ENCODE measurements around the gene ZNF587.
"Not testable (repeated sequence)": the region's sequence is repeated elsewhere in the genome, so short reads cannot be mapped to it uniquely, and the experiment has no call there.

ZNF587 gene

GRCh38 chr19:57887195-57887941 lies 37.7 kb downstream of the ZNF587 start:
- no peak for DNase-seq (ENCODE audit: low spot score)

DNA sequence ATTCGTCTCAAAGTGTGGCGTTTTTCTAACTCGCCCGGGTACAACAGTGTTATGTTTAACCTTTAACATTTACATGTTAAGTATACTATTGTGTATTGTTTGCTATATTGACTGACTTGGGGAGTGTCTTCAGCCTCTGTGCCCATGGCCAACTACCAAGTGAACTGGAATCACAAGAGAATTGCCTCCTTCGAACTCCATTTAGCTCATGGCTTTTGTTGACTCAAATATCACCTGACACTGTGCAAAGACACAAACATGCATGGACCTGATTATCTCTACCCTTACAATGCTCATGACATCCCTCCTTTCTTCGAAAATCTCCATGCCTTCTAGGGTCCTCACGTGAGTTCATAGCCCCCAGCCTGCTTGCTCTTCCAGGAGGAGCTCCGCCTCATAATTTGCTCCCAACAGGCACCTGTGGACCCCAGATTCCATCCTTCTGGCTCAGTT lies 38.5 kb downstream of the ZNF587 start:
- DNase-seq (ENCODE audit: low spot score) = no peak

DNA sequence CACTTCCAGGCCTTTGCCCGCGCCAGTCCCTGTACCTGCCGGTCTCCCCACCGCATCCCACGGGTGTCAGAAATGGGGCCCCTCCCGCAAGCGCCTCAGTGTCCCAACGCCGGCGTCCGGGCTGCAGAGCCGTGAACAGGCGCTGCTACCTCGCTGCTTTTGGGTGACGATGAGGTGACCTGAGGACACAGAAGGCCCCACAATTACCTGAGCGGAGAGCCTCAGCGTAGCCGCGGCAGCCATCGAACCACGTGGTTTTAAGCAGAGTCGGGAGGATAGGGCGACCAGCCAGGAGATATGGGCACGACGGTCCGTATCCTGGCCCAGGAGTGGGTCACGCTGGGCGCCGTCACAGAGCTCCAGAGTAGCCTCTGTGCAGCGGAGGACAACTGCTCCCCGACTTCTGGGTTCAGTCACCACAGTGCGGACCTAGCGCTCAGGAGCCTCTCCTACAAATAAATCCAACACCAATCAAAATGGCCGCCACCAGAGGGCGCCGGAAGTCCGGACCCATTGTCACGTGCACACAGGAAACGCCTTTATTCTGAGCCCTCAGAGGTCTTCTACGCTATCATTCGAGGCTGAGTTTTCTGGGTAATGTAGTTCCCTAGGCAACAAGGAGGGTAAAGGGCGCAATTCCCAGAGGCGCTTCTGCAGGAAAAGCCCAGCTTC lies 39.0 kb downstream of the ZNF587 start, which contains the start of gene ZNF814:
Gene ZNF814 (minus strand): TSS at position 478 of the 672 bp plus-strand sequence. CDS start 235 bp downstream, at position 243.
- no peak for DNase-seq (ENCODE audit: low spot score)

- not testable (repeated sequence) for DNase-seq (ENCODE audit: low spot score)
Observed at GRCh38 chr19:57890706-57891105, 41.0 kb downstream of the ZNF587 start.

DNA sequence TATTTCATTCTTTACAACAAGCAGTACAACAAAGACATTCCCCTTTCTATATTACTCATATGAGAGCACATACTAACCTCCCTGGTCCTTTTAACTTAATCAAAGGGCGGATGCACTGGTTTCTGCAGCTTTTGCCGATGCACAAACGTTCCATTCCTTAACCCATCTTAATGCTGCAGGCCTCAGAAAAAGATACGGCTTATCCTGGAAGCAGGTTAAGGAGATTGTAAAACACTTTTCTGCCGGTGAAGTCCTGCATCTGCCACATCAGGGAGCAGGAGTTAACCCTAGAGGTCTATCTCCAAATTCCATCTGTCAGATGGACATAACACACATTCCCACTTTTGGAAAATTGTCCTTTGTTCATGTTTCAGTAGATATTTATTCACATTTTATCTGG lies 50.7 kb downstream of the ZNF587 start:
- no peak for DNase-seq (ENCODE audit: low spot score)

GRCh38 chr19:57903618-57904184 lies 54.0 kb downstream of the ZNF587 start:
- DNase-seq (ENCODE audit: low spot score) = no peak

- DNase-seq (ENCODE audit: low spot score) = no peak
Observed at GRCh38 chr19:57905258-57905657, 55.6 kb downstream of the ZNF587 start.

DNA sequence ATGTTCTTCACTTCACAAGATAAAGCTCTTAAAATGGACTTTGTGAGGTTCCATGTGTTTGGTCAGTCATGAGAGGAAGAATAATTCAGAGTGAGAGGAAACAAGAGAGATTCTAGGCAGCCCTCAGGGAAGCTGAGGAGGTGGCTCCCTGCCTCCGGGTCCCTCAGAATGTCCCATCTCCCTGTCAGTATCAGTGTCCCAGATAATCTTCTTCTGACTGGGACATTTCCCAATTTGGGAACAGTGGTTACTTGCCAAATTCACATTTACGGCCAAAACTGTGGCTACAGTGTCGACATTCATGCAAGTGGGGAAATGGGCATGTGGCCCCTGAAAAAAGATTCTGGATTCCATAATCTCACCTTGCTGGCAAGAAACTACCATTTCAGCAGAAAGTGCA lies 57.7 kb downstream of the ZNF587 start:
- no peak for DNase-seq (ENCODE audit: low spot score)

- DNase-seq (ENCODE audit: low spot score) = no peak
Observed at GRCh38 chr19:57914531-57914930, 64.9 kb downstream of the ZNF587 start.
